ENCODE results near the gene EHMT1.

DNA sequence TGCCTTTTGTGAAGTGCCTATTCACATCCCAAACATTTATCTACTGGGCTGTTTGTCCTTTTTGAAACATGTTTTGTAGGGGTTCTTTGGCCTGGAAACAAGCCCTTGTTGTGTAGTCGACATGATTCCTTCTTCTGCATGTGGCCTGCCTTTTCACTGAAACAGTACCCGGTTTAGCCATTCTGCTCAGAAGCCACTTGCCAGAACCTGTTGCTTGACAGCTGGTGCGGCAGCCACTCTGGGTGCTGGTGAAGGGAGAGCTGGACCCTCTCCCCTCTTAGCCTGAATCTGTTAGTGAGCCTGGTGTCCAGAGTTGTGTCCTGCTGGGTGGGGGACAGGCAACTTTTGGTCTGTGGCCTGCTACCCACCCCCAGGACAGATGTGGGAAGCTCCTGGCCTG is 129.9 kb downstream of the EHMT1 start:
- TF ChIP-seq, protein P1, sequence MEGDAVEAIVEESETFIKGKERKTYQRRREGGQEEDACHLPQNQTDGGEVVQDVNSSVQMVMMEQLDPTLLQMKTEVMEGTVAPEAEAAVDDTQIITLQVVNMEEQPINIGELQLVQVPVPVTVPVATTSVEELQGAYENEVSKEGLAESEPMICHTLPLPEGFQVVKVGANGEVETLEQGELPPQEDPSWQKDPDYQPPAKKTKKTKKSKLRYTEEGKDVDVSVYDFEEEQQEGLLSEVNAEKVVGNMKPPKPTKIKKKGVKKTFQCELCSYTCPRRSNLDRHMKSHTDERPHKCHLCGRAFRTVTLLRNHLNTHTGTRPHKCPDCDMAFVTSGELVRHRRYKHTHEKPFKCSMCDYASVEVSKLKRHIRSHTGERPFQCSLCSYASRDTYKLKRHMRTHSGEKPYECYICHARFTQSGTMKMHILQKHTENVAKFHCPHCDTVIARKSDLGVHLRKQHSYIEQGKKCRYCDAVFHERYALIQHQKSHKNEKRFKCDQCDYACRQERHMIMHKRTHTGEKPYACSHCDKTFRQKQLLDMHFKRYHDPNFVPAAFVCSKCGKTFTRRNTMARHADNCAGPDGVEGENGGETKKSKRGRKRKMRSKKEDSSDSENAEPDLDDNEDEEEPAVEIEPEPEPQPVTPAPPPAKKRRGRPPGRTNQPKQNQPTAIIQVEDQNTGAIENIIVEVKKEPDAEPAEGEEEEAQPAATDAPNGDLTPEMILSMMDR (IDR thresholded peaks at IDR 0.05): no peak
- no peak for TF ChIP-seq POLR2A (IDR thresholded peaks at IDR 0.05)
- no peak for TF ChIP-seq EP300 (IDR thresholded peaks at IDR 0.05)
